H1 (cell line): ENCODE measurements around the gene MARK4.

ENCODE experiments used
- JUND ChIP-seq: IDR thresholded peaks from 2 replicates; pipeline ENCODE4 v1.6.1; 2011; ENCODE audit warnings: mild to moderate bottlenecking, improper control_type of control experiment, low read length
- RFX5 ChIP-seq: IDR thresholded peaks from 2 replicates; pipeline ENCODE4 v1.6.1; 2011; ENCODE audit warnings: low read depth, low read length, improper control_type of control experiment, borderline replicate concordance
- ZNF274 ChIP-seq: IDR thresholded peaks from 2 replicates; pipeline ENCODE4 v1.7.0; 2012; ENCODE audit warnings: low read length, borderline replicate concordance; ENCODE audit errors: extremely low read depth
- TF ChIP-seq, protein P1 (sequence below), 3 experiments: IDR thresholded peaks; 1 replicate in 2 of 3; 2 replicates in 1 of 3; pipeline versions ENCODE4 v1.5.1 to v1.6.1; 2011; ENCODE audit warnings: low read length in 3 of 3, mild to moderate bottlenecking in 3 of 3, inconsistent platforms in 2 of 3, low read depth in 1 of 3, moderate library complexity in 1 of 3; ENCODE audit not compliant: insufficient read depth in 1 of 3; ENCODE audit errors: control extremely low read depth in 1 of 3

DNA sequence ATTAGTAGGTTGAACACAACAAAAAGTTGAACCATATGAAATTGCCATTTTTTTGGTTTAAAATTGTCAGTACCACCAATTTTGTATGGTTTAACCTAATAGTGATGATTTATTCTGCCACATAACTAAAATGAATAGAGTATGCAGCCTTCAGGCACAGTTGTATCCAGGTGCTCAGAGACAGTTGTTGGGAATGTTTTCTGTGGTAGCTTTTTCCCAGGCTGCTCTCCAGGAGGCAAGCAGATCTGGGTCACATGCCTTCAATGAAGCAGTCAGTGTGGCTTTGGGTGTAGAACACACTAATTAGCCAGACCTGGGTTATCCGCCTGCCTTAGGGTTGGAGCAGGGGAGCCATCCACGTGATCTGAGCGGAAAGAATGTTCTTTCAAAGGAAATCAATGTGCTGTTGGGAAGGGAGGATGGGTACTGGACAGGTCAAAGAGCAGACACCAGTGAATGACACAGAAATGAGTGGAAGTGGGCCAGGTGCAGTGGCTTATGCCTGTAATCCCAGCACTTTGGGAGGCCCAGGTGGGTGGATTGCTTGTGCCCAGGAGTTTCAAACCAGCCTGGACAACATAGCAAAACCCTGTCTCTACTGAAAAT lies 28.6 kb downstream of the MARK4 start:
- TF ChIP-seq, protein P1, sequence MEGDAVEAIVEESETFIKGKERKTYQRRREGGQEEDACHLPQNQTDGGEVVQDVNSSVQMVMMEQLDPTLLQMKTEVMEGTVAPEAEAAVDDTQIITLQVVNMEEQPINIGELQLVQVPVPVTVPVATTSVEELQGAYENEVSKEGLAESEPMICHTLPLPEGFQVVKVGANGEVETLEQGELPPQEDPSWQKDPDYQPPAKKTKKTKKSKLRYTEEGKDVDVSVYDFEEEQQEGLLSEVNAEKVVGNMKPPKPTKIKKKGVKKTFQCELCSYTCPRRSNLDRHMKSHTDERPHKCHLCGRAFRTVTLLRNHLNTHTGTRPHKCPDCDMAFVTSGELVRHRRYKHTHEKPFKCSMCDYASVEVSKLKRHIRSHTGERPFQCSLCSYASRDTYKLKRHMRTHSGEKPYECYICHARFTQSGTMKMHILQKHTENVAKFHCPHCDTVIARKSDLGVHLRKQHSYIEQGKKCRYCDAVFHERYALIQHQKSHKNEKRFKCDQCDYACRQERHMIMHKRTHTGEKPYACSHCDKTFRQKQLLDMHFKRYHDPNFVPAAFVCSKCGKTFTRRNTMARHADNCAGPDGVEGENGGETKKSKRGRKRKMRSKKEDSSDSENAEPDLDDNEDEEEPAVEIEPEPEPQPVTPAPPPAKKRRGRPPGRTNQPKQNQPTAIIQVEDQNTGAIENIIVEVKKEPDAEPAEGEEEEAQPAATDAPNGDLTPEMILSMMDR (IDR thresholded peaks at IDR 0.05; ENCODE audit: control extremely low read depth in 1 of 3, insufficient read depth in 1 of 3, low read depth in 1 of 3, low read length in 3 of 3): no peak
- TF ChIP-seq ZNF274 (no peak), JUND (no peak), RFX5 (no peak)
